Hematopoietic multipotent progenitor cell (in vitro differentiated cells): ENCODE measurements around the gene SERPINC1. TPM values are rescaled to one million over a fixed set of nuclear protein-coding genes. Genes with fewer than 3 reads are reported as not detected.
"Not testable (repeated sequence)": the region's sequence is repeated elsewhere in the genome, so short reads cannot be mapped to it uniquely, and the experiment has no call there.

Experiments
- DNase-seq, 3 donors: peaks; one replicate each; pipeline ENCODE4 v3.0.0-alpha.2; 2011 to 2015; ENCODE audit warnings: low read depth in 2 of 3, low spot score in 2 of 3
- total RNA-seq: library from RNA; depleted of rRNA; stranded (reverse); fragments of >200 nt; gene quantifications from one replicate; pipeline ENCODE4 v1.2.3, GENCODE V29; 2012

The SERPINC1 gene
- total RNA-seq = under 0.01 TPM

DNA sequence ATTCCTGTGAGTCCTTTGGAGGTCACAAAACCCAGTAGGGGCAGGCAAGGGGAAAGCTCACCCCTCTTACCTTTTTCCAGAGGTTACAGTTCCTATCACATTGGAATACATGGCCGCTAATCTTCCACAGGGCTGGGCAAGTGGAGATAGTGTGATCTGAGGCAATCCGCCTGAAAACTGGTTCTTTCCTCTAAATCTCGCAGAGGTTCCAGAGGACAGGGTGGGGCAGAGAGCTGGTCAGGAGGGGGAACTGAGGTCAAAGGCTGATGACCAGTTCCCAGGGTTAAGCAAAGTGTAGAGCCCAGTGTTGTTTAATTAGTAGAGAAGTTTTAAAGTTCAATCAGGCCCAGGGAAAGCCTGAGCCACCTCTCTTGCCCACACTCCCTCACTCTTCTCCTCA lies at the start of gene SERPINC1:
TSS of gene SERPINC1 (minus strand) at position 179 of the 400 bp plus-strand sequence. CDS start at position 111, 68 bp downstream.
- no peak for DNase-seq

DNA sequence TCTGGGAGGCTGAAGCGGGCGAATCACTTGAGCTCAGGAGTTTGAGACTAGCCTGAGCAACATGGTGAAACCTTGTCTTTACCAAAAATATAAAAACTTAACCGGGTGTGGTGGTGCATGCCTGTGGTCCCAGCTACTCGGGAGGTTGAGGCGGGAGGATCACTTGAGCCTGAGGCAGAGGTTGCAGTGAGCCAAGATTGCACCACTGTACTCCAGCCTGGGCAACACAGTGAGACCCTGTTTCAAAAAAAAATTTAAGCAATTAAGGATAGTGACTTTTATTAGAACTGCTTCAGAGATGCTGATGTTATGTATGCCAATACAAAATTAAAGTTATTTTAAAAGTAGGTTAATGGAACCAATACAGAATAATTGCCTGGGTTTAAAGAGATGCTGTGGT lies 48.8 kb upstream of the SERPINC1 start:
- DNase-seq = not testable (repeated sequence)

DNA sequence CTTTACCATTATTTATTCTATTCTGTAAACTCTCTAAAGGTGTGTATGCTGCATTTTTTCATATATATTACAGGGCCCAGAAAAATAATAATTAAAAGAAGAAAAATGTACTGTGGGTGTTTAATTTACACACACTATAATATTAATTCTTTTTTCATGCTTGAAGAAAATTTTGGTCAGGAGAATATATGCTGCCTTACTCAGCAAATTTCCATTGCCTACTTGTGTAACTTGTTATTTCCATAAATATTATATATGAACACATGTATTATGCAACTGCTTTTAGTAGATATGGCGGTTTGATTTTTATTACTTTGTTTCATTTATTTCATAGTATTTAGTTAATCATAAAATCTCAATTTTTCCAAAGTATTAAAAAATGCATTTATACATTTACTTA lies 46.4 kb upstream of the SERPINC1 start:
- DNase-seq = no peak

DNA sequence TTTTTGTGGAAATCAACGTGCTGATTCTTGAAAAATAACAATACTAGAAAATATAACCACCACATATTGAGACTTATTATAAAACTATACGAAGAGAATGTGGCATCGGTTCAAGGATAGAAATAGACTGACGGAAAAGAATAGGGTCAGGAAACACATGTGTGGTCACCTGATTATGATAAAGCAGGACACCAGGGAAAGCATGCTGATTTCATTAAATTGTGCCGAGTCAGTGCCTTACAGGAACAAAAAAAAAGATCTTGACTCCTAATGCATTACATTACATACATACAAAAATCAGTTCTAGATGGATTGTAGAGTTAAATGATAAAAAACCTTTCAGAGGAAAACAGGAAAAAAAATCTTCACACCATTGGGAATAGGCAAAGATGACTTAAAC lies 43.5 kb upstream of the SERPINC1 start:
- peak in 2 of 3 donors; percentile 37 to 49 for DNase-seq

DNA sequence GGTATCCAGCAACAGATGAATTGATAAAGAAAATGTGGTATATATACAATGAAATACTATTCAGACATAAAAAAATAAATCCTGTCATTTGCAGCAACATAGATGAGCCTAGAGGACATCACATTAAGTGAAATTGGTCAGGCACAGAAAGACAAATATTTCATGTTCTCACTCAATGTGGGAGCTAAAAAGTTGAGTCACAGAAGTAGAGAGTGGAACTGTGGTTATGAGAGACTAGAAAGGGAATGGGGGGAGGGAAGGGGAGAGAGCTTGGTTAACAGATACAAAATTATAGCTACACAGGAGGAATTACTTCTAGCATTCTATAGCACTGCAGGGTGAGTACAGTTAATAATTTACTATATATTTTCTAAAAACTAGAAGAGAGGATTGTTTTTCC lies 37.1 kb upstream of the SERPINC1 start:
- DNase-seq = no peak

DNA sequence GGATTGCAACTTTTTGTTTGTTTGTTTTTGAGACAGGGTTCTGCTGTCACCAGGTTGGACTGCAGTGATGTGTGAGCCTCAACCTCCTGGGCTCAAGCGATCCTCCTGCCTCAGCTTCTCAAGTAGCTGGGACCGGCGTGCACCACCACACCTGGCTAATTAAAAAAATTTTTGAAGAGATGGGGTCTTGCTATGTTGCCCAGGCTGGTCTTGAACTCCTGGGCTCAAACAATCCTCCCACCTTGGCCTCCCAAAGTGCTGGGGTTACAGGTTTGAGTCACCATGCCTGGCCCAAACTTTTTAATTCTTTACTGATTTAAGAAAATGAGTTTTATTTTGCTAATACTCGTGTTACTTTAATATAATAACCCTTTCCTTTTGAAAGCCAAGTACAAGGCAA lies 31.5 kb upstream of the SERPINC1 start:
- DNase-seq = no peak

DNA sequence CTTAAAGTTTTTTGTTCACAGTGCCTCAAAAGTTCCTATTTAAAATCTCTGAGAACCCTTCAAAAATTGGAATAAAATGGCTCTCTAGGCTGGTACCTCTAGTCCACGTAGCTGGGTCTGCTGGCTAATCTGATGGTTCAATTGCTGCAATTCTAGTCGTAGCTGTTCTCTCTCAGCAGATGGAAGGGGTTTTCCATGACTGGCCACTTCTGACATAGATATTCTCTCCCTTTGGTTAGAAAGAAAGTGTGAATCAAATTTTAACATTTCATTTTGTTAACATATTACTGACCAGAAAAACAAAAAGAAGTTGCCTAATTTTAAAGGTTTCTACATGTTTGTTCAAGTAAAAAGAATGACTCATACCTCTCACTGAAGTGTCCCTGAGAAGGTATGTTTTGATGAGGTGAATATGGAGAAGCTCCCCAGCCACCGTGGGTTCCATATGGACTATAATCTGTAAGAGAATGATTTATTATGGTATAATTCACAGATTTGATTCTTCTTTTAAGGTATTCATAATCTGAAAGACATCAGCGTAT lies 29.3 kb upstream of the SERPINC1 start:
- no peak for DNase-seq

DNA sequence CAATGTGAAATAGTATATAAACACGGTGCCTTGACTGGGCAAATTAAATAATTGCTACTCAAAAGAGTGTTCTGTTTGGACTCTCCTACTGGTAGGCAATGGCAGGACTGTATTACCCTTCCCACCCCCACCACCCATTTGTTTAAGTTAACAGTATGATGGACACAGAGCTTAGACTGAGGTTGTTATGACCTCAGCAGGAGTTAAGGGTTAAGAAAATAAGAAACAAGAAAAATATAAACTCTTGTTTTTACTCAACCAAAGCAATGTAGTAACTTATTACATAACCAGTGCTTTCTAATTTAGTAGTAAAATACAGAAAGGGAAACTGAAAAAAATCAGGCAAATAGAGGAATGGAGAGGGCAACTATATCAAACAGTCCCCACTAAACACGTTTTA lies 19.9 kb upstream of the SERPINC1 start:
- no peak for DNase-seq

DNA sequence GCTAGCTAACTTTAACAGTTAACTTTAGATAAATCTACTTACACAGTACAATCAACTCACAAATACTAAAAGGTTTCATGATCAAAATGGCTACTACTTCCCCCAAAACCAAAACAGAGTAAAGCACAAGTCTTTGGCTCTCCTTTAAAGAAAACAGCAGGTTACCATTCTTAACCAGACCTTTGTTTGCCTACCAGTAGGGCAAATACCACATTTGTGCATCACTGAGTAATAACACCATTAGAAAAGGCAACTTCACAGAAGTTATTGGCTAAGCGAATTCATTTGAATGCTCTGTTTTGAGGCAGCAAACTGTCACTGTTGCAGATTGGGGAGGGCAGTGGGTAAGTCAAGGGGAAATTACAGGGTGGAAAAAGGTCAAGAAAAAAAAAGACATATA lies 17.3 kb upstream of the SERPINC1 start:
- DNase-seq = no peak

DNA sequence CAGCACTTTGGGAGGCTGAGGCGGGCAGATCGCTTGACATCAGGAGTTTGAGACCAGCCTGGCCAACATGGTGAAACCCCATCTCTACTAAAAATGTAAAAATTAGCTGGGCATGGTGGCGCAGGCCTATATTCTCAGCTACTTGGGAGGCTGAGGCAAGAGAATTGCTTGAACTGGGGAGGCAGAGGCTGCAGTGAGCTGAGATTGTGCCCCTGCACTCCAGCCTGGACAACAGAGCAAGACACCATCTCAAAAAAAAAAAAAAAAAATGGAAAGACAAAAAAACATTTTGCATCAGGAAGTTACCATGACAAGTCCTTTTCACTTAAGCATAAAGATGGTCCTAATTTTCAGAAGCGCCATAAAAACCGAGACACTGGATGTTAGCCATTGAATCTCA lies 13.4 kb upstream of the SERPINC1 start:
- DNase-seq = not testable (repeated sequence)

DNA sequence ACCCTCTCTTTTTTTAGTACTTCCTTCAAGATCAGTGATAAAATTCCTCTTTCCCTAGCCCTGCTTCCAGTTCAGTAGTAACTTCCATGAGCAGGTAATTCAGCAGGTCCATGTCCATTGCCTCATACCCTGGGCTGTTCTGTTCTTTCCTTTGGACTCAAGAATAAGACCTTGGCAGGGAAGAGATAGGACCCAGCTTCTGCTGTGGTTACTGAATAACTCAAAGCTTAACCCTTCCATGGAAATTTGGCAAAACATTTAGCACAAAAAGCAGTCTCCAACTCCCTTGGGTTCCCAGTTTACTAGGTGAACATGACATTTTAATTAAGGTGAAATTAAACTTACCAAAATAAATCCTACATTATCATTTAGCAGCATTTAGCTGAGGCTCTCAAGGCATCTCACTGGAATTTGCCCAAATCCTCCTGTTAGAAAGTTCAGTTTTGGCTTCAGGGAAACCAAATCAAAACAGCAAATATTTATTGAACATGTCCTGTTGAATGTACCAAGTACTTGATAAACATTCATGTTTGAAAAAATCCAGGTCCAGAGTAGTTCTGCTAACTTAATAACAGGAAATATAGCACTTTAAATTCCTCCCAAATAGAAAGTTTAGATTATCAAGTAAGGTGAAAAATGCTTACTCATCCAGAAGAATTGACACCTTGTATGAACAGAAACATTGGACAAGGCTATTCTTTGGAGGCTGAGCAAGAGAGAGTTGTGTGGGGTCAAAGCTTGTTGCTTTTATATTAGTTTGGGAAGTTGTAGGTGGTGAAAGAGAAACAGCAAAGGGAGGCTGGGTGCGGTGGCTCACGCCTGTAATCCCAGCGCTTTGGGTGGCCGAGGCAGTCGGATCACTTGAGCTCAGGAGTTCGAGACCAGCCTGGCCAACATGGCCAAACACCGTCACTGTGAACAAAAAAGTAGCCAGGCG lies 8.4 kb upstream of the SERPINC1 start:
- no peak for DNase-seq

DNA sequence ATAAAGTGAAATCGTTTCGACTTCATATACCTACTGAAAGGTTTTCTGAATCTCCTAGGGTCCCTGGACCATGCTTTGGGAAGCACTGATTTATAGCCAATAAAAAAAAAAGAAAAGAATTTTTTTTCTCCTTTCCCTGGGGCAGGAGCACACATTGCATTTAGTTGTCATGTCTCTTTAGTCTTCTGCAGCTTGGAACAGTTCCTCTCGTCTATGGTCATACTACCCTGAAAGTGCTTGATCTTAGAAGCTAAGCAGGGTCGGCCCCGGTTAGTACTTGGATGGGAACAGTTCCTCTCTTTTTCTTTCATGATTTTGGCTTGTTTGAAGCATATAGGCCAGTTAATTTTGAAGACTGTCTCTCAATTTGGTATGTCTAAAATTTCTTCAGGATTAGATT lies 3.7 kb upstream of the SERPINC1 start:
- no peak for DNase-seq

DNA sequence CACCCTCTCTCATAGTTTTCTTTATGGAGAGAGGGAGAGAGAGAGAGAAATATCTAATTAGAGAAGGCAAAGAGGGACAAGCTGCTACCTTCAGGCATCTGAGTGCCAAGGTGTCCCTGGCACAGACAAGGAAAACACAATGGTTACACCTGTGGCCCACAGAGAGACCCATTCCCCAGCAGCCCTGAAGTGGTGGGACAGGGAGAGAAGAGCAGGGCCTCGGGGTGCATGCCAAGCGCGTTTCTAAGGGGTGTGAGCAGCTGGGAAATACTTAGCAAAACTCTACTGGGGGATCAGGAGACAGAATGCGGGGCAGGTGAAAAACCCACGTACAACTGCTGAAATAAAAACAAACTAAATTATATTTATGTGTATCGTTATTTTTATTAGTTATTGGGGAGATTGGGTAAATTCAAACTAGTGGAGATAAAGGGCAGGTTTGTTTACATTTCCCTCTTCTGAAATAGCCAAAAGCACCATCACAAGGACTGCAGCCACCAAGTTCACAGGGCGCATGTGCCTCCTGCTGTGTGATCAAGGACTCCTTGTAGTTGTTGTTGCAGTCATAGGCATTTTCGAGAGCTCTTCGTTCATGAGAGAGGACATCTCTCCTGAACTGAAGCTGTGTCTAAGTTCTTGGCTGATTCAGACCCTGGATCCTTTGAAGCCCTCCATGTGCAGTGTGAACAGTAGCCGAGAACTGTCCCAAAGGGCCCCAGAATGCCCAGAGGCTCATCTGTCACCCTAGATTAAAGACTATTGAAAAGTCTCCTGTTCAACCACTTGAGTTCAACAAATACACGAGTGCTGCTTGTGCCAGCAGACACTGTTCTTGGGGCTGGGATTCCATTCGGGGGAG lies 737 bp upstream of the SERPINC1 start:
- no peak for DNase-seq

DNA sequence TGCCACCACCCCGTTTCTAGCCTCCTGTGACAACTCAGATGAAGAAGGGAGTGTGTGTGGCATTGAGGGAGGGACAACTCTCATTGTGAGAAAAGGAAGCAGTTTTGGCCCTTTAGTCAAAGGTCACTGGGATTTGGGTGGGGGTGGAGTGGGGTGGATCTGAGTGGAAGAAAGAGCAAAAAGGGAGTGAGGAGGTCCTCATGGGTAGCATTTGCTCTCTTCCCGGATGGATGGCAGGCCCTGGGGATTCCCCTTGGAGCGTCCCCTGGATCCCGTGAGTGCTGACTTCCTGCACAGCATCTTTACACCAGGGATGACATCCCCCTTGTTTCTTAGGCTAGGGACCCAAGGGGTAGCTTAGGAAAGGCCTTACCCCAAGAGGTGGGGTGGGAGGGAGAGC lies 460 bp downstream of the SERPINC1 start:
- DNase-seq = no peak

DNA sequence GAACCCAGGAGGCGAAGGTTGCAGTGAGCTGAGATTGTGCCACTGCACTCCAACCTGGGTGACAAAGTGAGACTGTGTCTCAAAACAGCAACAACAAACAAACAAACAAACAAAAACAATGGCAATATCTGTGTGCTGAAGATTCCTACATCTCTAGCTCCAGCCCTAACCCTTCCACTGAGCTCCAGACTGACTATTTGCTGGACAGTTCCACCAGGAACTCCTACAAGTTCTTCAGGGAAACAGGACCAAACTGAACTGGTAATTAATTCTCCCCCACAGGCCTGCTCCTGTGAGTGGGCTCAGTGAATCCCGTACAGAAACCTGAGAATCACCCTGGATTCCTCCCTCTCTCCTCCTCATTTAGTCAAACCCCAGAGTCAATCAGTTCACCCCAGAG lies 1.5 kb downstream of the SERPINC1 start:
- no peak for DNase-seq

DNA sequence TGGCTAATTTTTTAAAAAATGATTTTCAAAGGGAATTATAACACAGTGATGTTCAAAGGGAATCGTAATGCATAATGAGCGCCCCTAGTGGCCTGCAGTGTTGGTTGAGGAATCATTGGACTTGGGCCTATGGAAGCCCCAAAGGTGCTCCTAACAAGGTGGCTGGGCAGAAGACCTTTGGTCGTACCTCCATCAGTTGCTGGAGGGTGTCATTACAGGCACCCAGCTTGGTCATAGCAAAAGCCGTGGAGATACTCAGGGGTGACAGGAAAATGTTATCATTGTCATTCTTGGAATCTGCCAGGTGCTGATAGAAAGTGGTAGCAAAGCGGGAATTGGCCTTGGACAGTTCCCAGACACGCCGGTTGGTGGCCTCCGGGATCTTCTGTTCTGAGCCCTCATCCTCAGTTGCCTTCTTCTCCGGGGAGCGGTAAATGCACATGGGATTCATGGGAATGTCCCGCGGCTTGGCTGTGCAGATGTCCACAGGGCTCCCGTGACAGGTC lies 2.7 kb downstream of the SERPINC1 start:
- peak in 2 of 3 donors; percentile 3 to 49 for DNase-seq

DNA sequence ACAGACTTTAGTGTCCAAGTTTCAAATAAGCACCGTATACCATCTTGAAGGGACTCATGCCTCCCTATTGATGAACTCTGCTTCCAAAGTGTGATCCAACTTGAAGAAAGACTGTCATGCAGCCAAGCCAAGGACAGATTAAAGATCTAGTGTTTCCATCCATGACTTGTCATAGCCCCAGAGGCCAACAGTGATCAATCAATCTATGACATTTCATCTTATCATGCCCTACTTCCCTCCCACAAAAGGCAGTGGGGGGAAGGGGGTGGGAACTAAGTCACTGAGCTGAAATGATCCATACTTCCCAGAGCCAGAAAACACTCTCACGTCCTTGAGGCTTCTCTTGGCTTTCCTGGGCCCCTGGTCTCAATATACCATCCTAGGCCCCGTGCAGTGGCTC lies 4.0 kb downstream of the SERPINC1 start:
- no peak for DNase-seq

DNA sequence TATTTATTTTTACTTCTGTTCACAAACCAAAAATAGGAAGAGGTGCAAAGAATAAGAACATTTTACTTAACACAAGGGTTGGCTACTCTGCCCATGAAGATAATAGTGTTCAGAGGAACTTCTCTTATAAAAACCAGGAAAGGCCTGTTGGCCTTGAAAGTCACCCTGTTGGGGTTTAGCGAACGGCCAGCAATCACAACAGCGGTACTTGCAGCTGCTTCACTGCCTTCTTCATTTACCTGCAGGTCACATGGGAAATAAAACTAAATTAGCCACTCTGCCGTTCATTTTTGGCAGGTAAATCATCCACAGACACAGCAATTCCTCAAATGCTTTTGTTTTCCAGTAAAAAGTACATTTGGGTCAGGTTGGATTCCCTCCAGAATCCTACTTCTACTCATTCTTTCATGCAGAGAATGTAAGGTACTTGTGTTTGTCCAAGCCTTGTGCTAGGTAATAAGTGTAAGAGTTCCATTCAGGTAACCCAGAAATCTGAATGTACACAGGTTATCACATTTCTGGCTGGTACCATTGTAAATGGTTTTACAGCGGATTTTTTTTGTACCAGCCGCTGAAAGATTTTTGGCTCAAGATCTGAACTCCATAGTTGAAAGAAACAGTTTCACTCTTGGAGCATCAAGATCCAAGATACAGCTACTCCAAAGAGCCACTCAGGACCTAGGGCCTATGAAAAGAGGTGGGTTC lies 13.1 kb downstream of the SERPINC1 start:
- no peak for DNase-seq

DNA sequence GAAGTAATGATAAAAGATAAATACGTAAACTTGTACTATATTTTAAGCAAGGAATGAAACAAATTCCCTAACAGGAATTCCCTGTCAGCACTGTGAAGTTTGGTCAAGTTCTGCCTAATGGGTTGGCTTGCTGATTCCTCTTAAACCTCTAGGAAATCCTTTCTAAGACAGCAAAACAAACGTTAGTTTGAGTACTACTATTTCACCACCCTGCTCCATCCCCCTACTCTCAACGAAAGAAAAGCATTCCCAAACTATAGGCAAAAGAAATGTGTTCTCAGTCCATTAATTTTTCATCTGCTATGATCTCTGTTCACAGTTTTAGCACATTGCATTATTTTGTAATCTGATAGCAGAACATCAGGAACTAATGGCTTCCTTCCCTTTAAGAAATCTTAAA lies 16.1 kb downstream of the SERPINC1 start:
- DNase-seq = no peak

DNA sequence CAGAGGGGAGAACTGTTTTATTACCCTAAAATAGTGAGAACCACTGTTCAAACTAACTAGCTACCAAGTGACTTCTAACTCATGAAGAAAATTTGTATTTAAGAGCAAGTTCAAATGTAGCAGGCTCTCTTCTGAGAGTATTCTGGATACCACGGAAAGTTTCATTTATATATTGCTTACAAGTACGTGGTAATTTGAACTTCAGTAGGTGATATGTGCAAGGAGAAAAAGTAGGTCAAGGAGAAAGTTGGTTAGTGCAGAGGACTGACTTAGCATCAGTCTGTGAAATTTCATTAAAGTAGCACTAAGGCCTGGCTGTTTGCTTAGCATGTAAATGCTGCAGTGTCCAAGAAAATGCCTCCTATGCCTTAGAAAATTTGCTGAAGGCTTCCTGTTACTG lies 16.7 kb downstream of the SERPINC1 start:
- DNase-seq = no peak

DNA sequence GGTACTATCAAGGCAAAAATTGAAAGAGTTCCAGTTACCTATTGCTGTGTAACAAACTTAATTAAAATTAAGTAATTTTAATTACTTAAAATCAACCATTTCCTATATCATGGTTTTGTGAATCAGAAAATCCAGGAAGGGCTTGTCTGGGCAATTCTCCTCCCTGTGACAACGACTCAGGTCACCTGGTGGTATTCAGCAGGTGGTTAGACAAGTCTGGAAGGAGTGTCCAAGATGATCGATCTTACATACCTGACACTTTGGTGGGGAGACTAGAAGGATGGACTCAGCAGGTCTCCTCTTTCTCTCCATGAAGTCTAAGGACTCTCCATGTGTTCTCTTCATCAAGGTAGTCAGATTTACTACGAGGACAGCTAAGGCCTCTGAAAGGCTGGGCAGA lies 22.9 kb downstream of the SERPINC1 start:
- DNase-seq = no peak
